ENCODE results near the gene DGKZ. TPM values are rescaled to one million over a fixed set of nuclear protein-coding genes. Genes with fewer than 3 reads are reported as not detected.
A peak's percentile ranks its signal among the peaks of the same experiment; 100 is the strongest.

Gene DGKZ
- total RNA-seq, 1 donor from 2014 or later = 52.3 TPM

DNA sequence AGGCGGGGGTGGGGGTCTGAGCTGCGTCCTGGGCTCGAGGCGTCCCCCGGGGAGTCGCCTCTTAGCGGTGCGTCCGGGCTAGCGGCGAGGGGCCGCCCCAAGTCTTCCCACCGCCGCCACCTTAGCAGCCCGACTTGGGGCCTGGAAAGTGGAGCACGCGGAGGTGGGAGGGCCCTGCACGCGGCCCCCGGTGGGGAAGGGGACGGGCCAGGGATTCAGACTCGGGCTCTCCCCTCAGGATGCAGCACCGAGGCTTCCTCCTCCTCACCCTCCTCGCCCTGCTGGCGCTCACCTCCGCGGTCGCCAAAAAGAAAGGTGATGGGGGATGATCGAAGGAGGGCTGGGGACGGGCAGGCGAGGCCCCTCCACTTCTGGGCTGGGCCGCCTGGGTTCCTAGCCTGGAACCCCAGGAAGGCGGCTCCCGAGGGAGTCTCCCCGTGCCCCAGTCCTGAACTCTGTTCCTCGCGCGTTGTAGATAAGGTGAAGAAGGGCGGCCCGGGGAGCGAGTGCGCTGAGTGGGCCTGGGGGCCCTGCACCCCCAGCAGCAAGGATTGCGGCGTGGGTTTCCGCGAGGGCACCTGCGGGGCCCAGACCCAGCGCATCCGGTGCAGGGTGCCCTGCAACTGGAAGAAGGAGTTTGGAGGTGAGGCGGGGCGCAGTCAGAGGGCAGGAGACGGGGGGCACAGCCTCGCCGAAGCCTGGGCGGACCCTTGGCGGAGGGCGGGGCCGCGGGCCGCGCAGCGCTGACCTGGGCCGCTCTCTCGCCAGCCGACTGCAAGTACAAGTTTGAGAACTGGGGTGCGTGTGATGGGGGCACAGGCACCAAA lies 34.8 kb downstream of the DGKZ start:
- DNase-seq = peak; percentile 59

DNA sequence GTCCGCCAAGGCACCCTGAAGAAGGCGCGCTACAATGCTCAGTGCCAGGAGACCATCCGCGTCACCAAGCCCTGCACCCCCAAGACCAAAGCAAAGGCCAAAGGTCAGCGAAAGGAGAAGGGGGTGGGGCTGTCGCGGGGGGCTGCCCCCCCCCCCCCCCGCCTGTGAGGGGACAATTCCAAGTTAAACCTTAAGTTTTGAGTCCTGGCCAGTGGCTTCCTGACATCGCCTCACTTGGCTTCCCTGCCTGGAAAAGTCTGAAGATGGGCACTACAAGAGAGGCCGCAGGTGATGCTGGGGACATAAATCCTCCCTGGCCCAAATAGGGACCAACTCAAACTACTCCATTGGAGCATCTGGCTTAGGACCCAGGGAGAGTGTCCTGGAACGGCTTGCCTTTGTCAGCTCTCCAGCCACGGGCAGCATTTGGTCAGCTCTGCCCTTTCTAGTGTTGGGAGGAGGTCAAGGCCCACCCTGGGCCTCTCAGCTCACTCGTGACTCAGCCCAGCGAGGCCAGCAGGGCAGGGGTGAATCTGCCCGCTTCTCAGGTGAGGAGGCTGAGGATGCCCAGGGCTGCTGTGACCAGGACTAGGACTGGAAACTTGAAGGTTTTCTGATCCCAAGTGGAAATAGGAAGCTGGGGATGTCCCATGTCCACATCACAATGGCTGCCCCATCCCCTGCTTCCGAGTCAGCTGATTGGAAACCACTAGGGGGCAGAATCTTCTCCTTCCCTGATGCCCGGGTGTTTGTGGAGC lies 35.6 kb downstream of the DGKZ start:
- no peak for DNase-seq

DNA sequence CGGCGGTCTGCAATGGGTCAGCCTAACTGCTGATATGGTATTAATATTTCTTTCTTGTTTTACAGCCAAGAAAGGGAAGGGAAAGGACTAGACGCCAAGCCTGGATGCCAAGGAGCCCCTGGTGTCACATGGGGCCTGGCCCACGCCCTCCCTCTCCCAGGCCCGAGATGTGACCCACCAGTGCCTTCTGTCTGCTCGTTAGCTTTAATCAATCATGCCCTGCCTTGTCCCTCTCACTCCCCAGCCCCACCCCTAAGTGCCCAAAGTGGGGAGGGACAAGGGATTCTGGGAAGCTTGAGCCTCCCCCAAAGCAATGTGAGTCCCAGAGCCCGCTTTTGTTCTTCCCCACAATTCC lies 36.1 kb downstream of the DGKZ start:
- DNase-seq = no peak

- DNase-seq = no peak
Observed at GRCh38 chr11:46383974-46384701, 36.9 kb downstream of the DGKZ start.

- DNase-seq = no peak
Observed at GRCh38 chr11:46385169-46386004, 38.1 kb downstream of the DGKZ start.

- DNase-seq = no peak
Observed at GRCh38 chr11:46386005-46386578, 38.8 kb downstream of the DGKZ start.

- no peak for DNase-seq
Observed at GRCh38 chr11:46386674-46387073, 39.4 kb downstream of the DGKZ start.

DNA sequence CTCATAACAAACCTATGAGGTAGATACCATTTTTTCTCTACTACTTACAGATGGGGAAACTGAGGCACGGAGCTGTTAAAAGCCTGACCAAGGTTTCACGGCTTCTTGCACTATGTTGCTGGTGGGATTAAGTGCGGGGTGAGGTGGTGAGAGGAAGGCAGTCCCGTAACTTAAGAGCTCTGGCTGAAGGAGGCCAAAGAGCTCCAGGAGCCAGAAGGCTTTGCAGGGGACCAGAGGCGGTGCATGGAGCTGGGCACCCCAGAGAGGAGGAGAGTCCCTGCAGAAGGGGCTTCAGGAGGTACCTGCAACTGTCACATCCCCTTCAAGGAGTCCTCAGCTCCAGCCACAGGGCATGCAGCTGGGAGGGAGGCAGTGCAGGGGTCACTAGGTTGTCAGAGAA lies 40.2 kb downstream of the DGKZ start:
- no peak for DNase-seq

DNA sequence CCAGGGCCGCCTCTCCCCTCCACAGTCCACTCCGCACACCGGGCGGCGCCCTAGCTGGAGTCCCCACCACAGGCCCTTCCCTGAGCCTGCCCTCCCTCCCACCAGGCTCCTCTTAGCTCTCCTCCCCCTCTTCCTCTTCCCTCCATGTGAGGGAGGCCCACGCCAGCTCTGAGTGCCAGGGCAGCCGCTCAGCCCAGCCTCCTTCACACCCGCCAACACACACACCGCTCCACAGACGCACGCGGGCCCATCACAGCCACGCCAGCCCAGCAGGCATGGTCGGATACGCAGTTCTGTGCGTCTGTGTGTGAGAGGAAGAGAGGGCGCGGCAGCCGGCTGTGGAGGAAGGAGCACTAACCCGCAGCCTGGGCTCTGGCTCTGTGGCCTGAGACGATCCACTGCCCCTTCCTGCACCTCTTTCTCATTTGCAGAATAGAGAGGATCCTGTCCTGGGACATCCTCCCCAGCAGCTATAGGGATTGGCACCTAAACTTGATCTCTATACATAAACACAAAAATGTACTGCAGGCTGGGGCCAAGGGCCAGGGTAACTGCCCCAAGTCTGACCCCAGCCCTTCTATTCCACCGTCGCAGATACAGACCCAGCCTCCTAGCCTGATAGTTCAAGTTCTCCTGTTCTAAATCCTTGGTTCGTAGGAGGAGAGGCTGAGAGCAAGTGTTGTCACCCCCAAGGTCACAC lies 40.8 kb downstream of the DGKZ start:
- DNase-seq = no peak

- no peak for DNase-seq
Observed at GRCh38 chr11:46388619-46389449, 41.6 kb downstream of the DGKZ start.

DNA sequence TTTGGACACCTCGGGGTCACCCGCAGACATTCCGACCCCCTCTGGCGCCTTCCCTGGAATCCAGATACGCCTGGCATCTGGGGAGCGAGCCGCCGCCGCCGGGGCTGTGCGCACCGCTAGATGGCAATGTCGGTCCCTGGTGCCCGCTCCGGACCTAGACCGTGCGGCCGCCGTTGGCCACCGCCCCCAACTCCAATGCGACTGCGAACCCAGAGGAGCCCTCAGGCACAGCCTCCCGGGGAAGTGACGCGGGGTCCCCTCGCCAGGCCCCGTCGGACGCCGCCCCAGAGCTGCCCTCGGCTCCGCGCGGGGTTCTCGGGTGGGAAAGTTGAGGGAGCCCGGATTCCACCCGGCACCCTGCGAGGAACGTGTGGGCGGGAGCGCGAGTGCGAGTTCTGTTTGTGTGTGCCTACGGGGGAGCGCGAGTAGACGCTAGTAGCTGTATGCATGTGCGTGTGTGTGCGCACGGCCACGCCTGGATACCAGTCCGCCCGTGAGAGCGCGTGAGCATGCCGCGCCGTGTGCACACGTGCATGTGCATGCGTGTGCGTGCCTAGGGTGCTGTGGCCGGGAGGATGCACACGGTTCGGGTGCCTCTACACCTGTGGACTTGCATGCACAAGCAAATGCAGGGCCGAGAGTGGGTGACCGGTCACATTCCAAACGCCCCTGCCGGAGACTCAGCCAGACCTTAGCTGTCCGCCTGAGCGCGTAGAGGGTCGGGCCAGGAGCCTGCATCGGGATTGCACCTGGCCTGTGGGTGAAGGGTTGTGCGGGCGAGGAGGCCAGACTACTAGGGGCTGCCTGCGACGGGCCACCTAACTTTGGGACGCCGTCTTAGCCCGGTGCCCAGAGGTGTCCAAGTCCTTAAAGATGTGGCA lies 42.4 kb downstream of the DGKZ start:
- DNase-seq = peak; percentile 77

DNA sequence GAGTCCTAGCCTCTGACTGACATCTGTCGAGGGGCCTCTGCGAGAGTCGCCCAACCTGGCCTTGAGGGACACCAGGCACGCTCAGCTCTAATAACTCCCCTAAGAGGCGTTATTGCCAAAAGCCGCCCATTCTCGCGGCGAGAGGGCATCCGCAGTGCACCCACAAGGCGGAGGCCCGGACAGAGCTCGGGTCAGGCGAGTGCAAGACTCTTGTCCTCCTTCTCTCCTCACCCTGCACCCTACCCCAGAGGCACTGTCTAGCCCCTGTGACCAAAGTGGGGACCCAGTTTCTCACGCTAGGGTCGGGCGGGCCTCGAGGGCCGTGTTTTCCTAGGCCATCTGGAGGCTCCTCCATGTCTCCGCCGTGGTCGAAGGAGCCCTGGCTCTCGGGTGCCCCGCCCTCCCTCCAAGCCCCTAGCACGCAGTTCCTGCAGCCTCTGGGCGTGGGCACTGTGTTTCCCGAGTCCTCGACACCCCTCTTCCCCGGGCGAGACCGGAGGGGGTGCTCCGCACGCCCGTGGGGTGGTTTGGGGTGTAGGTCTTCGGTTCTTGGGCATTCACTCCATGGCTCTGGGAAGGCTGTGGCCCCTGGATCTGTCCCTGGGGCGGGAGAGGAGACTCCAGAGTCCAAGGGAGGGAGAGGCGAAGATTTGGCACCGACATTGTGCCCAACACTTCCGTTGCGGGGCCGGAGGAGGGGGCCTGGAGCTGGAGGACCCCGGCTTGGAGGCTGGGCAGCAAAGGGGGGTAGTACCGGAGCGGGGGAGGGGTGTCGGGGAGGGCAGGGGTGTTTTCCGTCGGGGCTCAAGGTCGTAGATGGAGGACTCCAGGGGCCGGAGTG lies 43.3 kb downstream of the DGKZ start:
- DNase-seq = no peak

- DNase-seq = no peak
Observed at GRCh38 chr11:46391186-46391577, 43.9 kb downstream of the DGKZ start.

DNA sequence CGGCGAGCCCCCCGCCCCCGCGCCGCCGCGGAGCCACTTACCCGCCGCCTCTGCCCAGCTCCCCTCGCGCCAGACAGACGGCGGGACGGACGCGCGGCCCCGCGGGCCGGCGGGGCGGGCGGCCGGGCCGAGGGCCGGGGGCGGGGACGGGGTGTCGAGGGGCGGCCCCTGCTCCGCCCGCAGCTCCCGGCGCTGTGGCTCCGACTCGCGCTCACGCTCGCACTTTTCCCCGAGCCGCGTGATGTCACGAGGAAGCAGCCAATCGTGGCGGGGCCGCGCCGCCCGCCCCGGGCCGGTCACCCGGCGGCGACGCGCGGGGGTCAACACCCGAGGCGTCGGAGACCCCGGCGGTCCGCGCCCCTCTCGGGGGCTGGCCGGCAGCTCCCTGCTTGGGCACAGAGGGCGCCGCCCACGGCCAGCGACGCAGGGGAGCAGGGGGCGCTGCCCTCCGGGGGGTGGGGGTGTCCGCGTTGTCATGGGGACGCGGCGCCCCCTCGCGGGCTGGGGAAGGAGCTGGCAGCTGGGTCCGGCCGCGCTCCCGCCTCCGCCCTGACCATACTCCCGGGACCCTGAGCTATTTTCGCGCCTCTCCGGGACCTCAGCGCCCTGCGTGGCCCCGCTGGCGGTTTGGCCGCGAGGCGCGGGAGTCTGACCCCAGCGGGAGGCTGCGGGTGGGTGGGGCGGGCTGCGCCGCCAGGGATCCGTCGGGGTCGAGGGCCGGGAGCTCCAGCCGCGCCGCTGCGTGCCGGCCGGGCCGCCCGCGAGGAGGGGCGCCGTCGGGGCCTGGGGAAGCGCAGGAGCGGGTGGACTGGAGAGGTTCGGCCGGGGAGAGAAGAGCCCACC lies 44.5 kb downstream of the DGKZ start, which contains the start of gene CHRM4:
CHRM4 (minus strand) TSS at position 199 of the 843 bp plus-strand sequence. CDS start 5,219 bp downstream, outside the sequence.
- peak; percentile 55 for DNase-seq

- DNase-seq = peak; percentile 93
Observed at GRCh38 chr11:46392421-46393230, 45.4 kb downstream of the DGKZ start.

DNA sequence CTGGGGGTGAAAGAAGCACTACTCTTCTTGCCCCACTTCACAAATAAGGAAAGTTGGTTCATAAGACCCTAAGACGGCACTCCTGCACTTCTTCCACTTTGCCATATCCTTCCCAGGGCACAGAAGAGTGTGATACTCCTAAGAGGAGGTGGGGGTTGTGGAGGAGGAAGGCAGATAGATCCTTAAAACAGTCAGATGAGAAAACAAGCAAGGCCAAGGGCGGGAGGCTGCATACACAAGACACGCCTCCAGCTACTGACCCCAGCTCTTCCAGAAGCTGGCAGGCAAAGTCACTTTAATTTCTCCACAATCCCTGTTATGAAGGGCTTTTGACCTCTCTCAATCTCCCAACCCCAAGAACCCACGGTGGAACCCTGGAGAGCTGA lies 46.0 kb downstream of the DGKZ start:
- DNase-seq = no peak

Data from tongue (tissue), 2 donors.